ENCODE data around the gene RAC2.

The RAC2 gene

DNA sequence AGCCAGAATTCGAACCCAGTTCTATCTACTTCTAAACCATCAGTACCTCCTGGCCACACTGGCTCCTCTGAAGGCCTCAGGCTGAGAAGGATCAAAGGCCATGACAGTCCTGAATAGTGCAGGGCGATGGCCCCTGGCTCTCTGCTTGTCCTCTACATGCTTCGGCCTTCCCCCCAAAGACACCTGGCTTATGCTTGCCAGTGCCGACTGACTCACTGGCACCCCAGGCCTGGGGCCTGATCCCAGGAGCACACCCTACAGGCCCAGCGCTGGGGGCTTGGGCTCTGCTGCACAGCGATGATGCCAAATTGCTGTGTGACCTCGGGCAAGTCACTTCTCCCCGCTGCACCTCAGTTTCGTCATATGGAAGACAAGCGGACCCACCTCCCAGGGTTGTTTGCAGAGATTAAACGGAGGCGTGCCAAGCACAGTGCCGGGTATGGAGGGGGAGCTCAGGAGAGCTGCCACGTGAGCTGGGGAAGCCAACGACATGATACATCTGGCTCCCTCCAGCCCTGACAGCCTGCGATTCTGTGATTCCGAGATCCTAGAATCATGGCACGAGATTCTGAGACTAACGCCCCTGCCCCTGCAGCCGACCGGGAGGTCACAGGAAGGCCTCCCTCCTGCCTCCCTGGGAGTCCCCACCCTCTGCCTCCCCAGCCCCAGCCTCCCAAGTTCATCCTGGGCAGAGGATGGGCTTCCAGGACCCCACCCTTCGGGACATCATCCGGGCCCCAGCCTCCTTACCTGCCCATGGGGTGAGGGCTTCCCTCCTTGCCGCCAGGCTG, 32.8 kb downstream of the RAC2 start:
- H3K27me3 ChIP-seq (ENCODE audit: control insufficient read depth, insufficient read depth, low read length), result peaks cover 63% of the 10 kb centered on the region

DNA sequence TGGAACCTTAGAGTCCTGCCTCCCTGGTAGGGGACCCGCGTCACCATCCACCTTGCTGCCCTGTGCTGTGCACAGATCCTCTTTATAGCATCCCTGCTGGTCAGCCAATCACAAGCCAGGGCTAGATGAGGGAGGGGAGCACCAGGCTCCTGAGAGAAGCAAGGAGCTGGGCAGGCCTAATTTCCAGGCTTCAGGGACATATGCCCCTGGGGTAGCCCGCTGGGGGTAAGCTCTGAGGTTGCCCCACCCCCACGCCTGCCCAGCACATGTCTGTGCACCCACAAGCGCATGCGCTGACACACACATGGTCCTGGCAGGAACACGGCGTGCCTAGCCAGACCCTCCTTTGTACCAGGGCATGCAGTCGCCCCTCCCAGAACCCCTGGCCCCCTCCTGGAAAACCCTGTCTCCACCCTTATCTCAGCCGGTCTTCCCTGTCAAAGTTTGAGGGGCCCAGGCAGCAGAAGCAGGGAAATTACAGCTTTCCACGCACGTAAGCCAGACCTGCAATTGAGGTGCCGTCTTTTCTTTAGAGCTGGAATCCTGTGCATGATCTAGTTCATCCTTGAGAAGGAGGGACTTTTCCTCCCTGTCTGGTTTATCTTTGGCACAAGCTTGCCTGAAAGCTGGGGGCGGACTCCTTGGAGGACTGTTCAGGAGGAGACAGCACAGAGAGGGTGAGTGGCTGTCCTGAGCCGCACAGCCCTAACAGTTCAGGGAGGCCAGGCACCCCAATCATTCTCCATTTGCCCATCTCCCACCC, 33.8 kb downstream of the RAC2 start:
- no peak overlapping the region for H3K4me2 ChIP-seq (ENCODE audit: low read length)
- H3K4me3 ChIP-seq (ENCODE audit: low read length), result no peak overlapping the region
- H3K27me3 ChIP-seq (ENCODE audit: control insufficient read depth, insufficient read depth, low read length), result peaks cover 57% of the 10 kb centered on the region
- no peaks in the 10 kb centered on the region for H3K4me1 ChIP-seq (ENCODE audit: control insufficient read depth, insufficient read depth, low read length)
- no peak overlapping the region for H3K9ac ChIP-seq (ENCODE audit: low read depth, low read length)
- H3K9me3 ChIP-seq (replicated peaks; ENCODE audit: low read length), result no peaks in the 10 kb centered on the region
- H3K36me3 ChIP-seq (ENCODE audit: insufficient read depth, low read length), result no peaks in the 10 kb centered on the region

More for the DNA sequence above, 32.8 kb downstream of the RAC2 start:
- Histone ChIP-seq H3K9me3 (replicated peaks; ENCODE audit: low read length) (no peaks in the 10 kb centered on the region), H3K4me3 (ENCODE audit: low read length) (no peak overlapping the region), H3K9ac (ENCODE audit: low read depth, low read length) (no peak overlapping the region), H3K4me1 (ENCODE audit: control insufficient read depth, insufficient read depth, low read length) (no peaks in the 10 kb centered on the region), H3K4me2 (ENCODE audit: low read length) (no peak overlapping the region), H3K36me3 (ENCODE audit: insufficient read depth, low read length) (no peaks in the 10 kb centered on the region)

DNA sequence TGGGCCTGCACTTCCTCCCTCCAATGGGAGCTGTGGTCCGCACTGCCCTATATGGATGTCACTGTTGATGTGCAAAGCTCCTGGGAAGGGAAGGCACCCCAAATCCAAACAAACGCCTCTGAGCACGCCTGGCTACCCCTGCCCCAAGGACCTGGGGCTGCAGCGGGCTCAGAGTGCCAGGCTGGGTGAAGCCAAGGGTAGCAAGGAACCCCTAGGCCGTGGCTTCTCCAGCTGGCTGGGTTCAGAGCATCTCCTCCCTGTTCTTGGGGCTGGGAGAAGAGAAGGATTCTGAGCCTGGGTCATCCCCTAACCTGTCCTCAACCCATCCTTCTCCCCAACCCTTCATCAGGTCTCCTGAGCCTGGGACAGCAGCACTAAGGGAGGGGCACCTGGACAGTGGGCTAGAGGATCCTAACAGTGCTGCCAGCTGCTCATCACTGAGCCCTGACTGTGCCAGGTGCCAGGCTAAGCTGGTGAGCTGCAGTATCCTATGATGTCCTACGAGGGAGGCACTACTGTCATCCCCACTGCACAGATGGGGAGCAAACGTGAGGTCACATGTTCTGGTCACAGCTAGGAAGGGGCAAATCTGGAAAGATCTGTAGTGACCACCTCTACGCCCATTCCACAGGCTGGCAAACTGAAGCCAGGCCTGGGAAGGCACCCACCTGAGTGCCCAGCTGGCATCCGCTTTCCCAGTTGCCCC, 34.8 kb downstream of the RAC2 start:
- Histone ChIP-seq H3K4me2 (ENCODE audit: low read length) (no peak overlapping the region), H3K27me3 (ENCODE audit: control insufficient read depth, insufficient read depth, low read length) (peaks cover 51% of the 10 kb centered on the region), H3K4me3 (ENCODE audit: low read length) (no peak overlapping the region), H3K9ac (ENCODE audit: low read depth, low read length) (no peak overlapping the region), H3K9me3 (replicated peaks; ENCODE audit: low read length) (no peaks in the 10 kb centered on the region), H3K36me3 (ENCODE audit: insufficient read depth, low read length) (no peaks in the 10 kb centered on the region), H3K4me1 (ENCODE audit: control insufficient read depth, insufficient read depth, low read length) (no peaks in the 10 kb centered on the region)

DNA sequence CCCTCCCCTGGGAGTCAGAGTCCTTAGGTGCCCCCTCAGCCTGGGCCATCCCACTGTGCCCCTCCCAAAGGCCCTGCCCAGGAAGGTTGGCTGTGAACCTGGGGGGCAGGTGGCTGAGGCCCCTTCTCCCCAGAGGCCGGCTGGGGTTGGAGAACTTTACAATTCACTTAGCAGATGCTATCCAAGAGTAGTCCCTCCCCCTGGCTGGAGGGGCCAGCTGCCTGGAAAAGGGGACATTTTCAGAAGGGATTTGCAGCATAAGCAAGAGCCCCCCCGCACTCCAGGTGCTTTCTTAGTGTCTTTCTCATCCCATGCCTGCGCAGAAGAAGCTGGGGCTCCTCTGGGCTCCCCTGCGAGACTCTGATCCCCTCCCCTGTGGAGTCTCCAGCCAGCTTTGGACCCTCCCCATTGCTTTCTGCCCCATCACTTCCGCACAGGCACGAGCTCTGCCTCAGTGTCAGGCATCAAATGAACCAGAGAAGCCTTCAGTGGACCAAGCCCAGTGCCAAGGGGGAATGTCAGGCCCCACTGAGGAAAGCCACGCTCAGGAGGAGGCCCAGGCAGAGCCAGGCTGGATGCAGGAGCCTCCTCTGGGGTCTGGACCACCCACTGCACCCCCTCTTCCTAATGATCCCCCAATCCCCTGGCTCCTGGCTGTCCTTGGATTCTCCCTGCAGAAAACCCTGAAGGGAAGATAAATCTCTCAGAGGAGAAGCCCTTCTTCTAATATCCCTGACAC, 35.5 kb downstream of the RAC2 start:
- H3K4me1 ChIP-seq (ENCODE audit: control insufficient read depth, insufficient read depth, low read length), result no peaks in the 10 kb centered on the region
- H3K4me2 ChIP-seq (ENCODE audit: low read length), result no peak overlapping the region
- H3K27me3 ChIP-seq (ENCODE audit: control insufficient read depth, insufficient read depth, low read length), result peaks cover 44% of the 10 kb centered on the region
- no peaks in the 10 kb centered on the region for H3K9me3 ChIP-seq (replicated peaks; ENCODE audit: low read length)
- no peaks in the 10 kb centered on the region for H3K36me3 ChIP-seq (ENCODE audit: insufficient read depth, low read length)
- H3K4me3 ChIP-seq (ENCODE audit: low read length), result no peak overlapping the region
- H3K9ac ChIP-seq (ENCODE audit: low read depth, low read length), result no peak overlapping the region

DNA sequence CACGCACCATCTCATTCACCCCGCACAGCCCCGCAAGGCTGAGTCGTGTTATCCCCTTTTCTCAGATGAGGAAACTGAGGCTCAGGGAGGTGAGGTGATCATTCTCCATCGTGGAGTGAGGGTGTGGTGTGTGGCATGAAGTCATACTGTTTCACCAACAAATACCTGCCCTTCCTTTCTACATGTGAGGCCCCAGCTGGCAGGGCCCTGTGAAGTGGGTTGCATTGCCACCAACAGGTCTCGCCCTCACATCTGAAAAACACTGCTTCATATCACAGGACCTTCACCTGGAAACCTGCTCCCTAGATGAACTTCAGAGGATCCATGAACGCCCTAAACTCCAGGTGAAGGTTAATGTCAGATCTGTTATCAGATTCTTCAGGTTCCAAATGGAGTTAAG, 36.1 kb downstream of the RAC2 start:
- peaks cover 38% of the 10 kb centered on the region for H3K27me3 ChIP-seq (ENCODE audit: control insufficient read depth, insufficient read depth, low read length)
- H3K9ac ChIP-seq (ENCODE audit: low read depth, low read length), result no peak overlapping the region
- no peak overlapping the region for H3K4me2 ChIP-seq (ENCODE audit: low read length)
- H3K9me3 ChIP-seq (replicated peaks; ENCODE audit: low read length), result no peaks in the 10 kb centered on the region
- no peaks in the 10 kb centered on the region for H3K4me1 ChIP-seq (ENCODE audit: control insufficient read depth, insufficient read depth, low read length)
- H3K36me3 ChIP-seq (ENCODE audit: insufficient read depth, low read length), result no peaks in the 10 kb centered on the region
- no peak overlapping the region for H3K4me3 ChIP-seq (ENCODE audit: low read length)

DNA sequence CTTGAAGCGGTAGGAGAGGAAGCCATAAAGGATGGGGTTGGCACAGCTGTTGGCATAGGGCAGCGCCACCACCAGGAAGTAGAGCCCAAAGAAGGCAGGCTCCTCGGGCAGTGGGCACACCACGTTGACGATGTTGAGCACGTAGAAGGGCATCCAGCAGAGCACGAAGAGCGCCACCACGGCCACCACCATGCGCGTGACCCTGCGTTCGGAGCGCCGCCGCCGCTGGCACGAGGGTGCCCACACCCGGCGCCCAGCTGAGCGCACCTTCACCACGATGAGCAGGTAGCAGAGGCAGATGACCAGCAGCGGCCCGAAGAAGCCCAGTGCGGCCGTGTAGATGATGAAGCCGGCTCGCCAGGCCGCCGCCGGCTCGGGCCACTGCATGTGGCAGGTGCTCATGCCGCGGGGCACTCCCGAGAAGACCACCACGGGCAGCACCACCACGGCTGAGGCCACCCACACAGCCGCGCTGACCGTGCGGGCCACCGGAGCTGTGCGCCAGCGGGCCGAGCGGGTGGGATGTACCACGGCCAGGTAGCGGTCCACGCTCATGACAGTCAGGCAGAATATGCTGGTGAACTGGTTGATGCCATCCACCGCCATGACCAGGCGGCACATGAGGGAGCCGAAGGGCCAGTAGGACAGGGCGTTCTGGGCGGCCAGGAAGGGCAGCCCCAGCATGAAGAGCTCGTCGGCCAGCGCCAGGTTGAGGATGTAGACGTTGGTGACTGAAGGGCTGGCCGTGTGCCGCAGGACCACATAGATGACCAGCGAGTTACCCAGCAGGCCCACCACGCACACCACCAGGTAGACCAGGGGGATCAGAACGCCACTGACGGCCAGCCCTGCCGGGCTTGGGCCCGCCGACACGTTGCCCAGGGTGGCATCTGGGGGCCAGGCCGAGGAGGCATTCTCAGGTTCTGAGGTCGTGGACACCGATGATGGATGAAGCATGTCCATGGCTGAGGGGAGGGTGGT, 36.9 kb downstream of the RAC2 start:
- Histone ChIP-seq H3K36me3 (ENCODE audit: insufficient read depth, low read length) (no peaks in the 10 kb centered on the region), H3K4me2 (ENCODE audit: low read length) (no peak overlapping the region), H3K27me3 (ENCODE audit: control insufficient read depth, insufficient read depth, low read length) (peaks cover 31% of the 10 kb centered on the region), H3K9ac (ENCODE audit: low read depth, low read length) (no peak overlapping the region), H3K4me3 (ENCODE audit: low read length) (no peak overlapping the region), H3K9me3 (replicated peaks; ENCODE audit: low read length) (no peaks in the 10 kb centered on the region), H3K4me1 (ENCODE audit: control insufficient read depth, insufficient read depth, low read length) (no peaks in the 10 kb centered on the region)

DNA sequence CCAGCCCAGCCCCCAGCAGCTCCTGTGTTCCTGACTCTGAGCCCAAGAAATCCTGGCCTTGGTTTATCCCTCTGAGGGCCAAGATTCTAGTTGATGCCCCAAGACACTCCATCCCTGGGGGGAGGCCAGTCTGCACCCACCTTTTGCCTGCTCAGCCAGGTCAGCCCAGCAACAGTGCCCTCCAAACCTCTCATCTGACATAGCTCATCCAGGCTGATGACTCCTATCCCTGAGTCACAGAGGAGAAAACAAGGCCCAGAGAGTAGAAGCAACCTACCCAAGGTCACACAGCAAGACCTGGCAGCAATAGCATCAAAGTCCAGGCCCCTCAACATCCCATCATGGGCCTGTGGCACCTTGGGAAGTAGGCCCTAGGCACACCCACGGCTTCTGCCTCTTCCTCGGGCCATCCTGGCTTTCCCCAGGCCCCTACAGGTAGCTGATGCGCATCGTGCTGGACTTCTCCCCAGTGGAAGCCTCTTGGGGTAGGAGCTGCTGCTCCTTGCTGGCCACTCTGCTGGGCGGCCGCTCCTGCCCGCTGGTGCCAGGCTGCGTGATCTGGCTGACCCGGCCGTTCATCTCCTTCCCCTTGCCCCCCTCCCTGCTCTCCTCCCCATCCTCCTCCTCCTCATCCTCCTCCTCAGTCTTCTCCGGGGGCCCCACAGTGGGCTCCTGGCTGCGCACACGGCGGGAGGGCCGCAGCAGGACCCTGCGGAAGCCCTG, 37.8 kb downstream of the RAC2 start:
- H3K4me1 ChIP-seq (ENCODE audit: control insufficient read depth, insufficient read depth, low read length), result no peaks in the 10 kb centered on the region
- H3K27me3 ChIP-seq (ENCODE audit: control insufficient read depth, insufficient read depth, low read length), result peaks cover 23% of the 10 kb centered on the region
- no peak overlapping the region for H3K9ac ChIP-seq (ENCODE audit: low read depth, low read length)
- no peak overlapping the region for H3K4me2 ChIP-seq (ENCODE audit: low read length)
- H3K9me3 ChIP-seq (replicated peaks; ENCODE audit: low read length), result no peaks in the 10 kb centered on the region
- no peak overlapping the region for H3K4me3 ChIP-seq (ENCODE audit: low read length)
- H3K36me3 ChIP-seq (ENCODE audit: insufficient read depth, low read length), result no peaks in the 10 kb centered on the region

DNA sequence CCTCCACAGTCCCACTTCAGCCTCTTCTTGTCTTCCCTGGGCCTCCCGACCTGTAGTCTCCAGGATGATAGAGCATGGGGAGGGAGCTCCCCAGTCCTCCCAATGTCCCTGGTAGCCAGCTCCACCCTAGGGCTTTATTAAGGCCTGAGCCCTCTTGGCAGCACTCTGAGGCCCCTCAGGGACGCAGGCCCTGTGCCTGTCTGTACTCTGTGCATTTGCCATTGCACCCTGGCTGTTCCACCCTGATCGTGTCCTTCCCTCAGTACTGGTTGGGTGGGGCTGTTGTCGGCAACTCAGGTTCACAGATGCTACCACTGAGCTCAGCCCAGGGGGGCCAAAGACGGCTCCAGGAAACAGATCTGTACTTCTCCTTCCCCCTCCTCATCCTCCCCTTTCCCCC, 39.0 kb downstream of the RAC2 start:
- H3K9me3 ChIP-seq (replicated peaks; ENCODE audit: low read length), result no peaks in the 10 kb centered on the region
- H3K36me3 ChIP-seq (ENCODE audit: insufficient read depth, low read length), result no peaks in the 10 kb centered on the region
- H3K4me1 ChIP-seq (ENCODE audit: control insufficient read depth, insufficient read depth, low read length), result no peaks in the 10 kb centered on the region
- no peak overlapping the region for H3K4me3 ChIP-seq (ENCODE audit: low read length)
- H3K9ac ChIP-seq (ENCODE audit: low read depth, low read length), result no peak overlapping the region
- H3K4me2 ChIP-seq (ENCODE audit: low read length), result no peak overlapping the region
- H3K27me3 ChIP-seq (ENCODE audit: control insufficient read depth, insufficient read depth, low read length), result peaks cover 11% of the 10 kb centered on the region

DNA sequence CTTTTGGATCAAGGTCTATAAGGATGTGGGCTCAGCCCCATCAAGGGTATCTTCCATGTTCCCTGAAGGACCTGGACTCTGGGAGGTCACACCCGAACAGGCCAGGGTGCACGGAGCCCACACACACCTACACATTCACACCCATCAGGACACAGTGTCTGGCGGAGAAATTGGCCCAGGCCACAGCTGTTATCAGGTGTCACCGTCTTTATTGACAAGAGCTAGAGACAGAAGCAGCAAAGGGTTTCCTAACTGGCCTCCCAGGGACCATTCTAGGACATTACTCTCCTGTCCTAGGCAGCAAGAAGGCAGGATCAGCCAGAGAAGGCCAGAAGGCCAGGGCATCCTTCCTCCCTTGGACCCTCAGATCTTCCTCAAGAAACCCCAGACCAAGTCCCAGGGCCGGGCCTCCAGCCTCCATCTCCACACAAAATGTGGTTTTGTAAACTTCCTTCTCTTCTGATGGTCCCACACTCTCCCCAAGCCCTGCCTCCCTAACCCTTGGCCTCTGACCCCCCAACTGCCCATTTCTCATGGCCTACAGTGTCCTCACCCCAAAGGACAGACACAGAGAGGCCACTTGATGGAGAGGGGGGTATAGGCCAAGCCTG, 39.9 kb downstream of the RAC2 start:
- Histone ChIP-seq H3K4me2 (ENCODE audit: low read length) (no peak overlapping the region), H3K9ac (ENCODE audit: low read depth, low read length) (no peak overlapping the region), H3K4me3 (ENCODE audit: low read length) (no peak overlapping the region), H3K4me1 (ENCODE audit: control insufficient read depth, insufficient read depth, low read length) (peaks cover 6% of the 10 kb centered on the region), H3K27me3 (ENCODE audit: control insufficient read depth, insufficient read depth, low read length) (peaks cover 3% of the 10 kb centered on the region), H3K36me3 (ENCODE audit: insufficient read depth, low read length) (no peaks in the 10 kb centered on the region), H3K9me3 (replicated peaks; ENCODE audit: low read length) (no peaks in the 10 kb centered on the region)
